H9 (cell line): ENCODE measurements around the gene PHLDB1. TPM values are rescaled to one million over a fixed set of nuclear protein-coding genes. Genes with fewer than 3 reads are reported as not detected.

Experiments
- DNase-seq: peaks from one replicate; pipeline ENCODE4 v3.0.0-alpha.2; 2017
- H2AFZ ChIP-seq: one replicate; pipeline ENCODE4 v1.6.1; 2013; ENCODE audit warnings: mild to moderate bottlenecking, low read length, control low read depth, moderate library complexity
- H2AK5ac ChIP-seq: 2 replicates; pipeline ENCODE4 v1.6.1; 2013; ENCODE audit warnings: low read length, control low read depth, mixed read lengths; ENCODE audit not compliant: insufficient read length
- H2BK120ac ChIP-seq: one replicate; pipeline ENCODE4 v1.6.1; 2013; ENCODE audit warnings: low read depth, mild to moderate bottlenecking, low read length, control low read depth, inconsistent platforms; ENCODE audit not compliant: poor library complexity, severe bottlenecking
- H2BK12ac ChIP-seq: 2 replicates; pipeline ENCODE4 v1.6.1; 2013; ENCODE audit warnings: low read length, control low read depth, mixed read lengths, low read depth; ENCODE audit not compliant: insufficient read length
- H2BK15ac ChIP-seq: 2 replicates; pipeline ENCODE4 v1.6.1; 2013; ENCODE audit warnings: low read depth, low read length, control low read depth
- H2BK20ac ChIP-seq: one replicate; pipeline ENCODE4 v1.6.1; 2013; ENCODE audit warnings: low read depth, mild to moderate bottlenecking, low read length, control low read depth, inconsistent platforms; ENCODE audit not compliant: poor library complexity, severe bottlenecking
- H2BK5ac ChIP-seq: 2 replicates; pipeline ENCODE4 v1.6.1; 2013; ENCODE audit warnings: low read length, control low read depth, mixed read lengths; ENCODE audit not compliant: insufficient read length
- H3K14ac ChIP-seq: 2 replicates; pipeline ENCODE4 v1.6.1; 2013; ENCODE audit warnings: low read length, control low read depth; ENCODE audit not compliant: insufficient read depth
- H3K18ac ChIP-seq: 2 replicates; pipeline ENCODE4 v1.6.1; 2013; ENCODE audit warnings: low read depth, mild to moderate bottlenecking, mixed read lengths, low read length, control low read depth; ENCODE audit not compliant: insufficient read length
- H3K23ac ChIP-seq: 2 replicates; pipeline ENCODE4 v1.6.1; 2013; ENCODE audit warnings: low read length, control low read depth, mixed read lengths, low read depth; ENCODE audit not compliant: insufficient read length
- H3K23me2 ChIP-seq: 2 replicates; pipeline ENCODE4 v1.6.1; 2013; ENCODE audit warnings: low read depth, mild to moderate bottlenecking, mixed read lengths, low read length, control low read depth; ENCODE audit not compliant: insufficient read length, poor library complexity, severe bottlenecking
- H3K27ac ChIP-seq: 2 replicates; pipeline ENCODE4 v1.5.1; 2013; ENCODE audit warnings: low read length, control low read depth, mixed read lengths, low read depth; ENCODE audit not compliant: insufficient read length
- H3K27me3 ChIP-seq: 2 replicates; pipeline ENCODE4 v1.6.1; 2013; ENCODE audit warnings: low read length, control low read depth, inconsistent platforms; ENCODE audit not compliant: insufficient read depth
- H3K4ac ChIP-seq: 2 replicates; pipeline ENCODE4 v1.6.1; 2013; ENCODE audit warnings: low read depth, mild to moderate bottlenecking, control low read depth, inconsistent platforms, low read length, moderate library complexity
- H3K4me1 ChIP-seq: 2 replicates; pipeline ENCODE4 v1.6.1; 2013; ENCODE audit warnings: low read length, control low read depth, inconsistent platforms; ENCODE audit not compliant: insufficient read depth
- H3K4me2 ChIP-seq: 2 replicates; pipeline ENCODE4 v1.6.1; 2013; ENCODE audit warnings: low read length, control low read depth, mixed read lengths; ENCODE audit not compliant: insufficient read length, insufficient read depth
- H3K56ac ChIP-seq: 2 replicates; pipeline ENCODE4 v1.6.1; 2013; ENCODE audit warnings: low read depth, mild to moderate bottlenecking, mixed read lengths, low read length, control low read depth; ENCODE audit not compliant: insufficient read length
- H3K79me1 ChIP-seq: 2 replicates; pipeline ENCODE4 v1.6.1; 2013; ENCODE audit warnings: low read depth, mild to moderate bottlenecking, moderate library complexity, low read length, control low read depth, inconsistent platforms; ENCODE audit not compliant: insufficient read depth, poor library complexity, severe bottlenecking
- H3K79me2 ChIP-seq: 2 replicates; pipeline ENCODE4 v1.6.1; 2013; ENCODE audit warnings: low read length, control low read depth, inconsistent platforms; ENCODE audit not compliant: insufficient read depth
- H3K9ac ChIP-seq: 2 replicates; pipeline ENCODE4 v1.6.1; 2013; ENCODE audit warnings: low read length, control low read depth, mixed read lengths; ENCODE audit not compliant: insufficient read length; ENCODE audit errors: extremely low read depth
- H3K9me3 ChIP-seq: one replicate; pipeline ENCODE4 v1.6.1; 2013; ENCODE audit warnings: low read depth, low read length, inconsistent platforms; ENCODE audit not compliant: control insufficient read depth
- H3T11ph ChIP-seq: one replicate; pipeline ENCODE4 v1.6.1; 2013; ENCODE audit warnings: mild to moderate bottlenecking, low read length, control low read depth, inconsistent platforms
- H4K20me1 ChIP-seq: one replicate; pipeline ENCODE4 v1.6.1; 2013; ENCODE audit not compliant: control insufficient read depth, insufficient read length, insufficient read depth
- H4K5ac ChIP-seq: 2 replicates; pipeline ENCODE4 v1.6.1; 2013; ENCODE audit warnings: low read depth, mild to moderate bottlenecking, mixed read lengths, low read length, control low read depth; ENCODE audit not compliant: insufficient read length
- H4K8ac ChIP-seq: replicated peaks from 2 replicates; pipeline ENCODE4 v1.6.1; 2013; ENCODE audit warnings: low read length, control low read depth, mixed read lengths, low read depth; ENCODE audit not compliant: insufficient read length
- H4K91ac ChIP-seq: 2 replicates; pipeline ENCODE4 v1.6.1; 2013; ENCODE audit warnings: low read depth, mild to moderate bottlenecking, moderate library complexity, mixed read lengths, low read length, control low read depth; ENCODE audit not compliant: insufficient read length
- H3K27ac Mint-ChIP-seq, 3 experiments: 2 replicates in 2 of 3; 3 replicates in 1 of 3; pipeline ENCODE4 v1.8.0; 2020 to 2021; ENCODE audit warnings: mixed read lengths in 3 of 3, mild to moderate bottlenecking in 1 of 3, moderate library complexity in 1 of 3
- H3K27me3 Mint-ChIP-seq: 2 replicates; pipeline ENCODE4 v1.8.0; 2021; ENCODE audit warnings: low read depth, mild to moderate bottlenecking, moderate library complexity, mixed read lengths
- H3K36me3 Mint-ChIP-seq, 3 experiments: 2 replicates in 2 of 3; 3 replicates in 1 of 3; pipeline ENCODE4 v1.8.0; 2020 to 2021; ENCODE audit warnings: low read depth in 3 of 3, mixed read lengths in 3 of 3; ENCODE audit not compliant: insufficient read depth in 1 of 3
- H3K4me1 Mint-ChIP-seq, 2 experiments: 2 replicates each; pipeline ENCODE4 v1.8.0; 2020; ENCODE audit warnings: mixed read lengths in 2 of 2
- H3K4me3 Mint-ChIP-seq, 2 experiments: 2 replicates in 1 of 2; 3 replicates in 1 of 2; pipeline ENCODE4 v1.8.0; 2020 to 2021; ENCODE audit warnings: mild to moderate bottlenecking in 2 of 2, mixed read lengths in 2 of 2, moderate library complexity in 1 of 2
- H3K9me3 Mint-ChIP-seq, 2 experiments: 2 replicates in 1 of 2; 3 replicates in 1 of 2; pipeline ENCODE4 v1.8.0; 2020; ENCODE audit warnings: mild to moderate bottlenecking in 2 of 2, mixed read lengths in 2 of 2, moderate library complexity in 1 of 2
- WGBS: extraction: QIAGEN DNeasy Blood & Tissue Kit; methylation state at CpG from one replicate; pipeline ENCODE4 v1.1.7; 2013; ENCODE audit warnings: missing lambda C conversion rate, low lambda C conversion rate, mixed read lengths; ENCODE audit not compliant: insufficient read length; ENCODE audit errors: extremely low coverage; 5-methylcytosine and 5-hydroxymethylcytosine counted together
- total RNA-seq: library from RNA; stranded (reverse); gene quantifications from 2 replicates; pipeline ENCODE4 v1.2.1, GENCODE V29; 2021
- TF ChIP-seq, protein P1 (sequence below): fragments of 200-600 bp; sonication (generic); conservative IDR thresholded peaks from 3 replicates; pipeline ENCODE4 v1.8.0; 2021; ENCODE audit warnings: antibody characterized with exemption, mild to moderate bottlenecking

Gene PHLDB1
- total RNA-seq, 1 experiment from 2014 or later, result 56.0 TPM

DNA sequence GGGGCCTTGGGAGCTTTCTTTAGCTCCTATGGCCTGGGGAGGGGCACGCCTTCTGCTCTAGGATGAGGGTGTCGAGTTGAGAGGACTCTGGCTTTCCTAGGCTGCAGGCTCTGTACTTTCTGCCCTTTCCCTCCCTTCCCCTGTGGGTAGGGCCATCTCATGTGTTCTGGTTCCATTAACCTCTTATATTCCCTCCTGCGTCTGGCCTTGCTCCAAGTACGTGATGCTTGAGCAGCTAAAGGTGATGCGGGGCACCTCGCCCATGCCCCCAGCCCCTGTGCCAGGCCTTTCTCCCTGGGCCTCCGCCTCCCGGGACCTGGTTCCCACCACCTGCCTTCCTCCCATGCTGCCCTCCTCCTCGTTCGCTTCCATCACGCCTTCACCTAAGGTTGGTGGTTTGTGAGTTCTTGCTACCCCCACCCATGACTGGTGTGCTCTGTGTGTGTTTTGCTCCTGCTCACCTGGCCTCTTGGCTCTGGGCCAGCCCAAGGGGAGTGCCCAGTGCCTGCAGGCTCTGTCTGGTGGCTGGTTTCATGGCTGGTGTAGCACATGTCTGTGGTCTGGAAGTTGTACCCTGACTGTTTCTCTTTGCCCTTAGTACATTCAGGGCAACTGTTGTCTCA lies 34.1 kb downstream of the PHLDB1 start:
- H2AK5ac ChIP-seq, result no peak overlapping the region
- H4K8ac ChIP-seq, result no peak overlapping the region
- TF ChIP-seq, protein P1, sequence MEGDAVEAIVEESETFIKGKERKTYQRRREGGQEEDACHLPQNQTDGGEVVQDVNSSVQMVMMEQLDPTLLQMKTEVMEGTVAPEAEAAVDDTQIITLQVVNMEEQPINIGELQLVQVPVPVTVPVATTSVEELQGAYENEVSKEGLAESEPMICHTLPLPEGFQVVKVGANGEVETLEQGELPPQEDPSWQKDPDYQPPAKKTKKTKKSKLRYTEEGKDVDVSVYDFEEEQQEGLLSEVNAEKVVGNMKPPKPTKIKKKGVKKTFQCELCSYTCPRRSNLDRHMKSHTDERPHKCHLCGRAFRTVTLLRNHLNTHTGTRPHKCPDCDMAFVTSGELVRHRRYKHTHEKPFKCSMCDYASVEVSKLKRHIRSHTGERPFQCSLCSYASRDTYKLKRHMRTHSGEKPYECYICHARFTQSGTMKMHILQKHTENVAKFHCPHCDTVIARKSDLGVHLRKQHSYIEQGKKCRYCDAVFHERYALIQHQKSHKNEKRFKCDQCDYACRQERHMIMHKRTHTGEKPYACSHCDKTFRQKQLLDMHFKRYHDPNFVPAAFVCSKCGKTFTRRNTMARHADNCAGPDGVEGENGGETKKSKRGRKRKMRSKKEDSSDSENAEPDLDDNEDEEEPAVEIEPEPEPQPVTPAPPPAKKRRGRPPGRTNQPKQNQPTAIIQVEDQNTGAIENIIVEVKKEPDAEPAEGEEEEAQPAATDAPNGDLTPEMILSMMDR, result no peak
- H4K5ac ChIP-seq, result no peak overlapping the region
- no peak overlapping the region for H2AFZ ChIP-seq
- H3K36me3 Mint-ChIP-seq, result peaks cover 31 to 76% (median 72%) of the 10 kb centered on the region in 3 experiments
- H3K27ac ChIP-seq, result no peak overlapping the region
- H3K27me3 ChIP-seq, result no peaks in the 10 kb centered on the region
- no peak overlapping the region for H3K9ac ChIP-seq
- no peak overlapping the region for H3K18ac ChIP-seq
- no peaks in the 10 kb centered on the region for H3K9me3 ChIP-seq
- H2BK5ac ChIP-seq, result no peak overlapping the region
- H3K4me1 Mint-ChIP-seq, result peaks cover 0 to 5% of the 10 kb centered on the region in 2 experiments; a peak in 2 of 4 replicates
- H3K4me2 ChIP-seq, result no peak overlapping the region
- H3K56ac ChIP-seq, result no peak overlapping the region
- H3K14ac ChIP-seq, result no peak overlapping the region
- H3K23ac ChIP-seq, result no peak overlapping the region
- H3K9me3 Mint-ChIP-seq, result no peaks in the 10 kb centered on the region
- no peaks in the 10 kb centered on the region for H3K27me3 Mint-ChIP-seq
- no peak overlapping the region for H2BK20ac ChIP-seq
- no peak overlapping the region for H2BK120ac ChIP-seq
- H3K23me2 ChIP-seq, result no peaks in the 10 kb centered on the region
- DNase-seq, result no peak
- no peaks in the 10 kb centered on the region for H3K4me1 ChIP-seq
- no peak overlapping the region for H3K4ac ChIP-seq
- no peak overlapping the region for H3K4me3 Mint-ChIP-seq
- H3K79me2 ChIP-seq, result no peaks in the 10 kb centered on the region
- no CpG with 5 or more reads among the region's 11 CpGs for WGBS
- no peak overlapping the region for H3T11ph ChIP-seq
- H4K91ac ChIP-seq, result no peak overlapping the region
- 0 out of 7 replicates have a peak overlapping the region, but pooled peaks of 1 of the 3 experiments have one; percentile 55 for H3K27ac Mint-ChIP-seq
- H3K79me1 ChIP-seq, result no peaks in the 10 kb centered on the region
- H2BK15ac ChIP-seq, result no peak overlapping the region
- H2BK12ac ChIP-seq, result no peak overlapping the region
- no peaks in the 10 kb centered on the region for H4K20me1 ChIP-seq
